GM18498 (cell line): ENCODE results near the gene FTCD.

Source experiments
- ATAC-seq: cut with Tn5 transposase; IDR thresholded peaks from one replicate; pipeline ENCODE4 v1.9.1; 2021; ENCODE audit warnings: mild to moderate bottlenecking, moderate library complexity; ENCODE audit not compliant: unreplicated experiment

Gene FTCD

DNA sequence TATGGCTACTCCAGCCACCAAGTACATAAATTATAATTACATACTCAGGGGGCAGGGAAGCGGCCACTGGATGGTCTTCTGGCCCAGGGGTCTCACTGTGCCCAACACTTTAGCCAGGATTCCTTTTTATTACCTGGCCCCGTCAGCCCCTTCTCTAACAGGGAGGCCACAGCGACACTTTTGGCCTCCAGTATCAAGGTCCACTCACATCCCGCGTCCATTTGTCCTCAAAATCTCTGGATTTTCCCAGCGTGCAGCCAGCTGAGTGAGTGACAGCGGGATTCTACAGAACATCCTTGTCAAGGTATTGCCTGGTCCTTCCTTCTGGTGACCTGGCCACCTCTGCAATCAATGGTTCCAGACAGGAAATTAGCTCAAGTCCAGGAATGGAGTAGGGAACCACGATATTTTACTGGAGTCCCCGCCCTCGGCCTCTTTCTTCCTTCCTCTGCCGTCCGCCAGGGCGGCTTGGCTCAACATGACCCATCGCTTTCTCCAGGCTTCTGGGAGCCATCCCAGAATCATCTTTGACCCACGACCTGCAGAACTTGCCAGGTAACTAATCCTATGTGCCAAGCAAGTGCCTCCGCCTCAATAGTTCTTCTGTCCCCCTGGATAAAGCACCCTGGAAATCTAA, 60.2 kb downstream of the FTCD start:
- ATAC-seq = no peak

DNA sequence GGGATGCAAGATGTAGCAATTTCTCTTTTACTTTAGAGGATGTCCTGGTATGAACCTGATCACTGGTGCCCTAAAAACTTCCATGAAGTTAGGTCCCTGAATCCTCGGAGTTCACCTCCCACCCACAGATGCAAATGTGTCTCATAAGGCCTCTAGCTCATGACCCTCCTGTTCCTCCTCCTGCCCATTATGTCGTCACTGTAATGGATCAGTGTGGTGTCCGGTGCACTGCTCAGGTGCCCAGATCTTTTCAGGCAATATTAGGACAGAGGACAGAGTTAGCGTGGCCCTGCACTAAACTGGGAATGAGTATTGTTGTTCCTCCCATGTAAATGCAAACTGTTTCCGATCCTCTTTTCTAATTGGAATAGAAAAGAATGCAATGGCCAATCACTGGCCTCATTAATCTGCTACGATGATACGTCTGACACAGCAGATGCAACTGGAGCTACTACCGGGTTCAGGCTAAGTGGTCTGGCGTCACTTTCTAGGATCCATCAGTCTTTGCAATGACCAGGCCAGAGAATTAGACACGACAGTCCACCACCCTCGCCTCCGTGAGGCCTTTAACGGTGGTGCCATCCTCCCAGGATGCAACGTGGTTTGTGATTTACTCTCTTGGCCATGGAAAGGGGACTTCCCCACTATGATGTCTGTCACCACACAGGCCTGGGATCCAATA, 60.8 kb downstream of the FTCD start:
- no peak for ATAC-seq

DNA sequence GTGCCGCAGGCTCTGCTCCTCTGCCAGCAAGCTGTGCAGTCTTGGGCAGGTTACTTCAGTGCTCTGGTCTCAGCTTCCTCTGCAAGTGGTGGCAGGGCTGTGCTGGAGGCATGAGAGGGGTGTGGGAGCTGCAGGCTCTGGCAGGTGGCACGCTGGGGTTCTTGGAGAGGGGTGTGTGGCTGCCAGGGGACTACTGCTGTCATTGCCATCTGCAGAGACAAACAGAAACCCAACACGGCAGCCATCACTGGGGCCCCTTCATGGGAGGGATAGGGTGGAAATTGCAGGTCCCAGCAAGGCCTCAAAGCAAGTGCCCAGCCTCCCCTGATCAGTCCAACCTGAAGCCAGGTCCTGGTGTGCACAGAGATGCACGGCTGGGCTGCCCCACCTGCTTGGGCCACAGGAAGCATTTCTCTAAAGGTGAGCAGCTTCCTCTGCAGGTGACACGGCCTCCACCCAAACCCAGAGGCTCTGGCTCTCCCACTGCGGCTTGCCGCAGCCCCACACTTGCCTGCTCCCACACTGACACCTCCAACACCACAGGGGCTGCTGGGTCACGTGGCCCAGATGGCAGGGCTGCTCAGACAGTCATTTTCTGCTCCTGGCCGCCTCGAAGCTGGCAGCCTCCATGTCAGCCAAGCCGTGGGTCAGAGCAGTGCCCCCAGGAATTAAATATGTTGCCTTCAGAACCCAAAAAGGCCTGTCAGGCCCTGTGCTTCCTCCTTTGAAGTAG, 61.5 kb downstream of the FTCD start:
- no peak for ATAC-seq

DNA sequence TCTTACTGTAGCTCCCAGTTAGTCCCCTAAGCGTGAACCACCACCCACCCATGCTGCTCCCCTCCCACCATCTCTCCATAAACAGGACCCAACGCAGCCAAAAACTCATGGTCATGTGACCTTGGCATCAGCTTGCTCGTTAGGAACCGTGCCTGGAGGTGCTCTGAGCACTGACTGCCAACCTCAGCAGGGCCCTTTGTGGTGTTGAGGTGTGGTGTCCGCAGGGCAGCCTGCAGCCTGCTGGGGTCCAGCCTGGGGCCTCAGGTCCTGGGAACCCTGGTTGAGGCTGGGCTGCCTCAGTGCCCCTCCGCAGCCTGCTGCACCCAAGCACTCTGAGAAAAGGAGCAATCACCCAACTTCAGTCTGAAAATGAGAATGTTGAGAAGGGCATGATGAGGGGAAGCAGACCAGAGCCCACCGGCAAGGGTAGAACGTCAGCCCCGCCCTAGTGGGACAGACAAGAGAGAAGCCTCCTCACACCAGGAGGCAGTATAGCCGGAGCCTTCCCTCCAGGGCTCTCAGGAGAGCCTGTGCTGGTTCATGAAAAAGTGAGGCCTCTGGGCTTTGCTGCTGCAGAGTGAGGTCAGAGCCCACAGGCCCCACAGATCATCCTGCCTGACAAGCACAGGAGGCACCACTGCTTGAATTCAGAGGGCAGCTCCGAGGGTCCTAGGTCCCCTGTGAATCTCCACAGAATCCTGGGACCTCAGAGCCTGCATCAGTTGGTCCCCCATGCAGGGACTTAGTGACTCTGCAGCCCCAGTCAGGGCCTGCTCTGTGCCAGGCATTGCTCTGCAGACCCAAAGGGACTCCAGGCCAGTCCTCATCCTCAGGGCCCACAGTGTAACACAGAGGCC, 62.3 kb downstream of the FTCD start:
- ATAC-seq = no peak

DNA sequence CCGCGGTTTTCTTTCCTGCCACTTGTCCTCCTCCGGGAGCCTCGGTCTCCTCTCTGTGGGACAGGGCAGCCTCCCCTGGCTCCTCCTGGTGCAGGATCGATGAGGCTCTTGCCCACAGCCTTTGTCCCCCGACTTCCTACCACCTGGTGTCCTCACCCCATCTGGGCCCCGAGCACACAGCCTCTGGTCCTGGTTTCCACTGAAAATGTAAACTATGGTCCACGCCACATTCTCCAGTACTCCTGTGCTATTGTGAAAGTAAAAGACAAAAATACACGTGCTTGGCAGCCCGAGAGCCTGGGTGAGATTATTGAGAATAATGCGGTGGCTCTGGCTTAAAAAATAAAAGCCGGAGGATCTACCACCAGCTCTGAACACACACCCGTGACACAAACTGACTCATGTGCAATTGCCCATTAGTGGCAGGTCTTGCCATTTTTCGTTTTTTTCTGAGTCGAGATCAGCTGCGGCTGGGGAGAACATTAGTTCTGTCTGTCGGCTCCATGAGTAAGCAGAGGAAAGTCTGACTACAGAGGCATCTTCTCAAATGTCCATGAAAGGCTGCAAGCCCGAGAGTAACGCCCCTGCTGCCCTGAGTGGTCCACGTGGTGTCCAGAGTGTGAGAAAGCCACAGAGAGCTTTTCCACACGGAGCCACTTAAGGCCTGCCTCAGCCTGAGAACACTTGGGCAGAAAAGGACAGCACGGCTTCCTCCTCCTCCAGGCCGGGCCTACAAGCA, 63.2 kb downstream of the FTCD start:
- ATAC-seq = no peak

DNA sequence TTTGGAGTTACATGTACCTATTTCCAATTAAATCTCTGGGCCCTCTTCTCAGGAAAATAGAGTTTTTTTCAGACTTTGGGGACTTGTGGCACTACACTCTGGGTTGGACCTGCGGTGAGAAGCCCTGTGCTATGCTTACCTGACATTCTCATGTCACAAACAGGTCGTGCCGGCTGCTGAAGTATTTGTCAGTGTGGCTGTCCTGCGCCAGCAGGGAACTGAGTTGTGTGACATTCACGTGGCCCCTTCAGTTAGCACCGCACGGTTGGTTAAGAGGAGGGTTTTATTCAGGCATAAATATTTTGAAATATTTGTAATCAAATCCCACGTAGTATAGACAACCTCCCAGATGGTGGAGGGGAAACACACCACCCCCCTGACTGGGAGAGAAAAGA, 63.8 kb downstream of the FTCD start:
- no peak for ATAC-seq

DNA sequence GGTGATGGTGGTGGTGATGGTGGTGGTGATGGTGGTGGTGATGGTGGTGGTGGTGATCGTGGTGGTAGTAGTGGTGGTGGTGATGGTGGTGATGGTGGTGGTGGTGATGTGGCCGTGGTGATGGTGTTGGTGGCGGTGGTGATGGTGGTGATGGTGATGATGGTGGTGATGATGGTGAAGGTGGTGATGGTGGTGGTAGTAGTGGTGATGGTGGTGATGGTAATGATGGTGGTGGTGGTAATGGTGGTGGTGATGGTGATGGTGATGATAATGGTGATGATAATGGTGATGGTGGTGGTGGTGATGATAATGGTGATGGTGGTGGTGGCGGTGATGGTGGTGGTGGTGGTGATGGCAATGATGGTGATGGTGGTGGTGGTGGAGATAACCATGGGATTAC, 64.3 kb downstream of the FTCD start:
- no peak for ATAC-seq

DNA sequence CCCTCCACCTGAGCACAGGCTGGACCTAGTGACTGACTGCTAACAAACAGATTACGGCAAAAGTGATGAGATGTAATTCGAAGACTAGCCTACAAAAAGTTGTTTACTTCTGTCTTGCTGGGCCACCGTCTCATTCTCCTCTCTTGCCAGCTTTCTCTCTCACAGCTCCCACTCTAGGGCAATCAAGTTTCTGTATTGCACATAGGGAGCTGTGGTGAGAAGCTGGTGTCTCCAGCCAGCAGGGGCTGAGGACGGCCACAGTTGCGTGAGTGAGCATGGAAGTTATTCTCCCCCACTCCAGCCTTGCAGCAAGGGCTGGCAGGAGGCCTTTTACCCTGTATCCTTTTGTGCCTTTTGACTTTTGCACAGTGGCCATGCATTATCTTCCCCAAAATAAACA, 66.1 kb downstream of the FTCD start:
- ATAC-seq = no peak

DNA sequence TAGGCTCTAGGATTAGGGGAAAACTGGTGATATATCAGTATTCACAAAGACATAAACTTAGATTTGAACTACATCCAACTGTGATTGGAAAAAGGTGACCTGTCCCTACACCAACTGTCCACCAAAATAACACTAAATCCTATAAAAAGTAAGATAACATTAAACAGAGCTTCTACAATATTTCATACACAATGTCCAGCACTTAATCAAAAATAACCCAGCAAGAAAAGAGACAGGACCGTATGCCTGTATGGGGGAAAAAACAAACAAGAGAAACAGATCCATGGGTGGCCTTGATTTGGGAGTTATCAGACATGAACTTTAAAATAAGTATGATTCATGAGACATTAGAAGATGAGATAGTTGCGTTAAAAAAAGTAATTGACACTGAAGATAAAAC, 67.2 kb downstream of the FTCD start:
- no peak for ATAC-seq

DNA sequence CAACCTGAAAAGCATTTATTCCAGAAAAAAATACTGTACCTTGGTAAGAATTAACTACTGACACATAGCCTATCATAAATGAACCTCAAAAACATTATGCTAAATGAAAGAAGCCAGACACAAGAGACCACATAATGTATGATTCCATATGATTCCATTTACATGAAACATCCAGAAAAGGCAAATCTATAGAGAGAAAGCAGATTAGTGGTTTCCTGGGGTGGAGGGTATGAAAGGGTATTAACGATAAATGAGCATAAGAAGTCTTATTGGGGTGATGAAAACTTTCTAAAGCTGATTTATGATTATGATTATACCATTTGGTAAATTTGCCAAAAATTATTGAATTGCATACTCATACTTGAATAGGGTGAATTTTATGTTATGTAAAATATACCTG, 67.7 kb downstream of the FTCD start:
- no peak for ATAC-seq
